NCI-H446 treated with DMSO at 0.1 percent for 48 hours (cell line): ENCODE results near the gene B3GALNT1.
"Not testable (repeated sequence)": the region's sequence is repeated elsewhere in the genome, so short reads cannot be mapped to it uniquely, and the experiment has no call there.

Experiments
- DNase-seq: peaks from one replicate; lab custom pipeline; 2025; lab: John Stamatoyannopoulos, UW

Gene B3GALNT1

DNA sequence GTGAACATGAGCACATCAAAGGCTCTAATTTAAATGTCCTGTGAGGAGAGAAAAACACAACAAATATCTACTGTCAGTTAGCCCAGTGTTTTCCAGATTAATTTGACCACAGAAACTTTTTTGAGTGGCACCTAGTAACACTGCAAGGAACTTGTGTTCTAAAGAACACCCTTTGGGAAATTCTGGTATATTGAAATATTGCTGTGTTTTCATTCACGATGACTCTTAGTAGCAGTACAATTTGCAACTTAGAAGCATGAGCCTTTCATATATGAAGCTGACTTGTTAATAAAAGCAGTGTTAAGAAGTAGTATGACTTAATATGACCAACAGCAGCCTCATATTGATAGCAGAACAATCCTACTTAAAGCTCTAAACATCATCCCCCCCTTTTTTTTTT, 32.0 kb downstream of the B3GALNT1 start:
- no peak for DNase-seq

DNA sequence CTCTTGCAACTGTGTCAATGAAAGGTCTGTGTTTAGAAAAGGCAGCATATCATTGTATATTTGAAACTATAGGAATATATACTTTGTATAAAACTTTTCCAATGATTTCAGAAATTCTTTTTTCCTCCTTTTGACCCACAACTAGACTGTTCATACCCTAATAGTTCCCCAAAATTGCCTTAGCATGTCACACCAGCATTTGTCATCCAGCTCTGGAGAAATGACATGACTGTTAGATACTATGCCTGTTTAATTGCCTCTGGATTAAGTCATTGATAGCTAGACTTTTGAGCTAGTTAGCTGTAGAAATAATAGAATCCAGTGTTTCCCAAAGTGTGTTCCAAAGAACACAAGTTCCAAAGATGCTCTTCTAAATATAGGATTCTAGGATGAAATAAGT, 32.4 kb downstream of the B3GALNT1 start:
- no peak for DNase-seq

DNA sequence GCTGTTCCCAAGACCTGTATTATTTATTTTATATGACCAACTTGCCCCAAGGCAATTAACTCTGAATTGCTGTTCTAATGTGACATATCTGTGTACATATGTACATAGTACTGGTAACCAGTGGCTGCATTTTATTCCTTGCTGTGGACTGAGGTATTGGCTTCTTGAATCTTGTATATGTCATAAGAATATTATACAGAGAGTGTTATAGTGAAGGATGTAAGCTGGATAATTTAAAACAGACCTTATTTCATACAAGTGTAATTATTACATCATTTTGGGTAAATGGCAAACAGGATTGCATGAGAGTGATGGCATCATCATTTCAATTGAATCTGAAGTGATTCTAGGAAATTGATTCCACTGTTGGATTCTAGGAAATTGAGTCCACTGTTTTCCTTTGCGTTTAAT, 32.9 kb downstream of the B3GALNT1 start:
- no peak for DNase-seq

DNA sequence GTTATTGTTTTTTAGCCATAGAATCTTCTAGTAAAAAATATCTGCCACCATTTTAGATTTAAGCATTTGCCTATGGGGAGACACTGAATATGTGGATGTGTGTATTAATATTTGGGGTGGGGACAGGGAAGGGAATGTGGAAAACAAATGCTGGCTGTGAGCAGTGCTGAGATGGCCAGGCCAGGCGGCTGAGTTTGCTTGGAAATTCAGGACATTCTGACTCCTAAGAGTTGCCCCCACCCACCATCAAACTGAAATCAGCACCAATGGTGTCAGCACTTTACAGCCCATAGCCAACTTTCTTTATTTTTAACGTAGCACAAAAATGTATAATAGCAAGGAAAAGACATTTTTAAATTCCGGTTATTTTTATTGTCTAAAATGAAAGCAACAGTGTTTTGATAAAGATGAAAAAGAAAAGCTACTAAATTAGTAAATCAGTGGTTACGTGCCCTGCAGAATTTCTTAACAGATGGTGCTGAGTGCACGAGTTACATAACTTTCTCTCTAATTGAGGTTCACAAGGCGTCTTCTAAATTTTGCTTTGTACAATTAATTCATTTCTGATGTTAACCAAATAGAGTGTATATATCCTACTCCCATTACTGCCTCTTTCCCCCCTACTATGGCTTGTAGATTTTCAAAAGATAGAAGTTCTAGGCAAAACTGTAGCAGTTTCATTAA, 34.0 kb downstream of the B3GALNT1 start:
- DNase-seq = peak; percentile 13

DNA sequence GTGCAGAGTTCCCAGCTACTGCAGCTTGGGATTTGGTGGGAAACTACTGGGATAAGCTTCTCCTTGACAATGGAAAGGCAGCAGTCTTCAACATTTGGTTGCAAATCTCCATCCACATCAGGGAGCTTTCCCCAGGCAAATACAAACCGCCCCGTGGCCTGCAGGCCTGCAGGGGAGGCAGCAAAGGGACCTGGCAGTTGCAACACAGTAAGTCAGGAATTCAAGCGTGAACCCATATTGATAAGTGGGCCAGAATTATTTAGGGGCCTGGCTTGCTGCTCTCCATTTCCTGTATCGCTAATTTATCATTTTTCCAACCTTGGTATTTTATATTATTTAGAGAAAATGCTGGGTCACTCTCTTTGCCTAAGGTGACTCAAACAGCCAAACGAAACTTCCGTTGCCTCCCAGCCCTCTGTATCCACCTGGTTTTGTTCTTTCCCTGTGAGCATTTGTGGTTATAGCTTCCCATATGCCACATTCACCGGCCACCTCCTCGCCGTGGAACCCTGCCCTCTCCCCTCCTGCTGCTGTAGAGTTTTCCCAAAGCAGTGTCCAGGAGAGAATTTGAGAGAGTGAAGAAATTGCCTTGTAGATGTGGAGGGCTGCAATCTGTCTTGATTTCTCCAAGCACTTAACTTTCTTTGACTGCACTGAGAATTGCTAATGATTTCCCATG, 34.8 kb downstream of the B3GALNT1 start:
- peak; percentile 59 for DNase-seq

DNA sequence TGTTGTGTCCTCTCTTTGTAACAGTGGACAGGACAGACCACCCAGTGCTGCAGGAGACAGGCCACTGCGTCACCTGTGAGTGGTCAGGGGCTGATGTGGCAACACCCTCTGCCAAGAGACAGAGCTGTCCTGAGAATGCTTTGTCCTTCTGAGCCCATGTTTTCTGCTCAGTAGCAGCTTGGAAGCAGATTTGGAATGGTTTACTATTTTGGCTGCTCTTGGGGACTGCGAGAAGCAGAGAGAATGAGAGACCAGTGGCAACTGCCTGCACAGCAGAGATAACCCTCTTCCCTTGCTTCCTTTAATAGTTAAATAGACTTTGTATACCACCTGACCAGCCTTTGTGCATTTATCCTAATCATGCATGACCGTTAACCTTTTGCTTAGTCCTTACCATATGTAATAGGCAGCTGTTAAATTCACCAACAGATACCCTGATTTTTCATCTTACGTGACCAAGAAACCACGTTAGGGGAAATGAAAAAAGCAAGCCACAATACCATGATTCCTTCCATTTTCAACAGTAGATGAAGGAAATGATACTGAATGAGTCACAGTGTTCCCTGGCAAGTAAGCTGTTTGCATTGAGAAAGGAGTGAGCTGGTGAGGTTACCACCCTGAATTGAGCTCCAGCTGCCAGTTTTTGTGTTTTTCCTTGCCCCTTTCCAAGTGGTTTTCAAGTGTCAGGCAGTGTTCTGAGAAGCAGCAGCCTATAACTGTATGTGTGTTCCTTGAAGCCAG, 35.5 kb downstream of the B3GALNT1 start:
- peak; percentile 81 for DNase-seq

DNA sequence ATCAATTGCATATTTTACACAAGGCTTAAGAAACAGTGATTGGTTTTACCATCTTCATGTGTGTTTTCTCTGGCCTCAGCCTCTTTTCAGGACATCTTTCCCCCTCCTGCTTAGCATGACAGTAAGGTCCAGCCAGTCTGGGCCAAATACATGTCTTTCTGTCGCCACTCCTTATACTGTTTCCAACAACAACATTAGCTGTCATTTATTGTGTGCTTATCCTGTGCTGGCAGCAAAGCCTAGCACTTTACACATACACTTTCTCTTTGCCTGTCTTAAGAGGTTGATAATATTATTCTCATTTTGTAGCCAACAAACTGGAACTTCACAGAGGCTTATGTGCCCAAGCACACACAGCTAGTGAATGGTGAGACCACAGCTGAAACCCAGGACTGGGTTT, 37.8 kb downstream of the B3GALNT1 start:
- no peak for DNase-seq

DNA sequence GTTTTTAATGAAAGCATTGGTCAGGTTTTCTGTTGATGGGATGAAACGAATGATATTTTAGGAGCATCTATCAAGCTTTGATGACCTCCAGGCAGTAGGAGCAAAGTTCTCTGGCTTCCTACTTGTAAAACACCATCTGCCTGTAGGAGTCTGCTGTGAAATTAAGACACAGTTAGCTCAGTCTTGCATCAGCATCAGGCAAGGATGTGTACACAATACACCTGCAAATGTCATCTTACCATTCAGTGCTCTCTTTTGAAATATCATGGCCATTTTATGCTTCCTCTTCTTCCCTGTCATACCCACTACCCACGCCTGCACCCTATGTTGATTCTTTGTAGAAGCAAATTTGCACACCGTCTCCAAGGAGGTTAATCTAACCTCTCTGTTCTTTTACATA, 38.2 kb downstream of the B3GALNT1 start:
- no peak for DNase-seq

DNA sequence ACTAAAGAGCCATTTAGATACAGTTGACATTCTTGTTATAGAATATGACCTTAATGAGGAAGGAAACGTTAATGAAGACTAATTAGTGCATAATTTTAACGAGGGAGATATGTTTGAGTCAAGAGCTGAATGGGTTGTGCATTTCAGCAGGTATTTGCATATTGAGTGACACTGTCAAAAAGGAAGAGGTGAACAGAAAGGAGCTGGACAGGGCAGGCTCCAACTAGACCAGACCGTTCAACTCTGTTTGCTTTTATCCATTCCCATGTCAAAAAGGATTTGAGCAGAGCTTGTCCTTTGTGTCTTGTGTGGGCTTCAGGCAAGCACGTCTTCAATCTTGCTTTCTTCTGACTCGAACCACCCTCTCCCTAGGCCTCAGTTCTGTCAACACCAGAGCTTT, 40.7 kb downstream of the B3GALNT1 start:
- no peak for DNase-seq

DNA sequence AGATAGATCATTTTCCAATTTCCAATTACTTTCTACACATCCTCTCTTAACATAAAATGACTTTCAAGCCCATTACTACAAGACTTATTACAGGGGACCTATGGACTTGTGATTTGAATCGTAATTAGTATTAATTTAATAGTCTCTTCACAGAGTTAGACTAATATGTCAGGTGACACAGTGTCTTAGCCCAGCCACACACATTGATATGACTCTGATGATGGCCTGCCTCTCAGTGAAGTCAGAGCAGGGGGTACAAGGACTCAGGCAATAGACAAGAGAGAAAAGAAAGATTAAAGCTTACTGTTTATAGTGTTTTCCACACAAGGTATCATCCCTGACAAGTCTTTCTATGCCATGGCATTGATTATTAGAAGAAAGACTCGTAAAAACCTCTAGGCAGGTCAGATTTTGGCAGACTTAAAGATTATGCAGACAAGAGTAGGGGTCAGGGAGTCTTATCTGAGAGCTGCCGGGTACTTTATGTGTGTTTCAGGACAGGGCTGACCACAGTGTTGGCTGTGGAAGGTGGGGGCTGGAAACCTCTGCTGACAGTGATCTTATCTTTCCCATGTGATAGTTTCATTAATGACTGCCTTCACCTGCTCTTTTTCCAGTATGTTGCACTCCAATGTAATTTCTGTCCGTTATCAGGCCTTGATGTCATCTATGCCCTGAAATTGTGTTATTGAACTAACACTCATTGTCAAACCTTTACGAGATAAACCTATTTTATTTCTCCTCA, 50.1 kb downstream of the B3GALNT1 start:
- no peak for DNase-seq

DNA sequence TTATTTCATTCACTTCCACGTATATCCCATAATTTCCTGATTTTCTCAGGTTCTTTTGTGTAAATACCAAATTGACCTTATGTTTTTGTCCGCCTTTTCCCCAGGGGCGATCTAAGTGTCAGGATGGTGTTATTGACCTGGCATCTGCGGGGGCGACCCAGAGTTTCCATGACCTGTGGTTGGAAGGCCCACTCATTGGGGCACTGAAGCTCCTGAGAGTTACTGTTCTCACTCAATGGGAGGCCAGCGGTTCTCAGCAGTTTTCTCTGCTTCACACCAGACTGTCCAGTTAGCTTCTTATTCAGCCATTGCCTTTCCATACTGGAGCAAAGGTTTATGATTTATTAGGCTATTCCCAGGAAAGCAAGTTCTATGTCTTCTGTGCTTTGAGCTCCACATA, 53.3 kb downstream of the B3GALNT1 start:
- DNase-seq = no peak

DNA sequence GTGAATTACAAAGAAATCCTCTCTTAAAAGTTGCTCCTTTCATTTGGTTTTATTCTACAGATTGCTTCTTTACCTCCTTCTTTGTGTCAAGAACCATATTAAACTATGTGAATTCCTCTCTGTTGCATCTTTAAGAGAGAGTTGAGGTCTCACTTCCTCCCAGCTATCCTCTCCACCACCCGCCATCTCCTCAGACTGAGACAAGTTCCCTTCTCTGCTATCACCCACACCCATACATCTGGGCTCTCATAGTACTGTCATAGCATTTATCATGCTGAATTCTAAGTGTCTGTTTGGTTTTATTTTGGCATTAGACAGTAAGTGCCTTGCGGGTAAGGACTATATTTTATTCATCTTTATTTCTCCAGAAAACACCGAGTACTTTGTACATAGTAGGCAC, 54.2 kb downstream of the B3GALNT1 start:
- DNase-seq = no peak

DNA sequence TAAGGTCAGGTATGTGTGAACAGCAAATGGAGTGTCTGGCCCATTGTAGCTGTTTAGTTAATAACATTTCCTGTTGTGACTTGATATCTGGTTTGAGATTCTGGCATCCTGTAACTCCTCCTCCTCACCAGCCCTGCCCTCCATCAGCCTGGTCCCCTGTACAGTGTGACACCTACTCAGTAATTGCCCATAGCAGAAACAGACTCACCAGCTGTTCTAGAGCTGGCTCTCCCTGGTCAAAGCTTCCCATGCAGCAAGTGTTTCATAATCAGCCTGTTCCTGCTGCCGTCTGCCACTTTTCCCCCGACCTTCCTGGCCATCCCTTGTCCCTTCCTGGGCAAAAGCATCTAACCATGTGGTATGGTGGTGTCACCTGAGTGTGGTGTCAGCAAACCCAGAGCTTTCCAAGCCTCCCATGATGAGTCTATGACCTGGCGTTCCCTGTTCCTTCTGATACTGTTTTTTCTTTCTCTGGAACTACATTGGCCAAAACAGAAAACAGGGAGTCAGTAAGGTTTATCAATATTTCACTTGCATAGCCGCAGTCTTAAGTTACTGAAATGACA, 55.4 kb downstream of the B3GALNT1 start:
- no peak for DNase-seq

DNA sequence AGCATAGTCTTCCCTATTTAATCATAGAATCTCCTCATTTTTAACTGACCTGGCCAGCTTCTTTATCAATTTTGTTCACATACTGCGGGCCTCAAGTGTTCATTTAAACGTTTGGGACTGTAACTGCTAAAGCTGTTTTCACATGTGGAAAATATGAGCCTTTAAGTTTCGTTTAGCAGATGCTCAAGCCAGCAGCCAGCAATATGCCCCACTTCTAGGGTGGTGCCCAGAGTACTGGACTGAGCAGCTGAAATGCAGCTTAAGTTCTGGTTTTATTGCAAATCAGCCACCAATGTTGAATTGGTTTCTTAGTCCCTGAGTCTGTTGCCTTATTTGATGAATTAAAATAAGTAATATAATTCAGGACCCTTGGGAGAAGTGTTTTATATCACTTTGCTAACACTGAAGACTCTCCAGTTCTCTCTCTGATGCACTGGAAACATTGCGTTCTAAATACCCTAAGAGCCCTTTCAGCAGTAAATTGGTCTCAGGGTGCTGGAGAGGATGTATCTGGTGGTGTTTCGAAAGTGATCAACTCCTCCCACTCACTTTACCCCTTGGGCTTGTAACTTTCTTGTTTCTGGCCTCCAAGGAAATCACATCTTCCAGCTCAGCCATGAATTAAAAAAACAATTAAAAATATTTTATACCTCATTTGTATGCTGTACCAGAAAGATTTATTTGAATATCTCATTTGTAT, 61.7 kb downstream of the B3GALNT1 start:
- no peak for DNase-seq

DNA sequence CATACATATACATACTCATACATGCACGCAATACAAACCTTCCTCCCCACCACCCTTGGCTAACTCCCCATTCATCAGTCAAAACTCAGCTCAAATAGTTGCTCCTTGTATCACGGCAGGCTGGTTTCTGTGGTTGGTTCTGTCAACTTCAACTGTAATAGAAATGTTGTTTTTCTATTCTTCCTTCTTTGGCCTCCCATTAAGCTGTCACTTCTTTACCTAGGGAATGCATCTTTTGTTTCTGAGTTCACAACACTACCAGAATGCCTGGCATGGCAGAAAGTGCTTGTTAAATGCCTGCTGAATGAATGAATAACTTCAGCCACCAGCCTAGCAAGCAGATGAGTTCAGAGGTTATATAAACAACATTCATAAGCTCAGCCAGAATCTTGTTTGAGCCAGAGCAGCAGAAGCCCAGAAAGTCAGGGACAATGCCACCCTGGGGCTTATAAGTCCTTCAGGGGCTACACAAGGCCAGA, 63.1 kb downstream of the B3GALNT1 start:
- DNase-seq = no peak

DNA sequence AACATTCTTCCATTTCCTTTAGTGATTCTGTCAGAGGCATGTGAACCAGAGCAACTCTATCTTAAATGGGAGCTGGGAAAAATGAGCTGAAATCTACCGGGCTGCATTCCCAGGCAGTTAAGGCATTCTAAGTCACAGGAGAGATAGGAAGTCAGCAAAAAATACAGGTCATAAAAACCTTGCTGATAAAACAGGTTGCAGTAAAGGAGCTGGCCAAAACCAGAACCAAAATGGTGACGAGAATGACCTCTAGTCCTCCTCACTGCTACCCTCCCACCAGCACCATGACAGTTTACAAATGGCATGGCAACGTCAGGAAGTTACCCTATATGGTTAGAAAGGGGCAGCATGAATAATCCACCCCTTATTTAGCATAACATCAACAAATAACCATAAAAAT, 66.4 kb downstream of the B3GALNT1 start:
- DNase-seq = no peak

DNA sequence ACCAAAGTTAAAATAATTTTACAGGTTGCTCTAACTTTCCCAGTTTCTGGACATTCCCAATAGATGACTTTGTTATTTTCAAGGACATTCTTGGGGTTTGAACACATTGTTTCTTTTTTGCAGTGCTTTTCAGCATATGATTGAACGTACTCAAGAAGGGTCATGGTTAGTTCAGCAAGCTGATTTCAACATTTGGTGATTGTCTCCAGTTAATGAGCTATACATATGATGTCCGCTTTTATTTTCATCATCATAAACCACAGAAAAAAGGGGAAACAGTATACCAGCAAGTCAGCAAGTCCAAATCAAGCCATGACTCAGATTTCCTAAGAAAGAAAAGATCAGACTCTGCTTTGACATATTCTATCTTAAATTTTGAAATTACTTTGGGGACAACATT, 69.4 kb downstream of the B3GALNT1 start:
- no peak for DNase-seq

DNA sequence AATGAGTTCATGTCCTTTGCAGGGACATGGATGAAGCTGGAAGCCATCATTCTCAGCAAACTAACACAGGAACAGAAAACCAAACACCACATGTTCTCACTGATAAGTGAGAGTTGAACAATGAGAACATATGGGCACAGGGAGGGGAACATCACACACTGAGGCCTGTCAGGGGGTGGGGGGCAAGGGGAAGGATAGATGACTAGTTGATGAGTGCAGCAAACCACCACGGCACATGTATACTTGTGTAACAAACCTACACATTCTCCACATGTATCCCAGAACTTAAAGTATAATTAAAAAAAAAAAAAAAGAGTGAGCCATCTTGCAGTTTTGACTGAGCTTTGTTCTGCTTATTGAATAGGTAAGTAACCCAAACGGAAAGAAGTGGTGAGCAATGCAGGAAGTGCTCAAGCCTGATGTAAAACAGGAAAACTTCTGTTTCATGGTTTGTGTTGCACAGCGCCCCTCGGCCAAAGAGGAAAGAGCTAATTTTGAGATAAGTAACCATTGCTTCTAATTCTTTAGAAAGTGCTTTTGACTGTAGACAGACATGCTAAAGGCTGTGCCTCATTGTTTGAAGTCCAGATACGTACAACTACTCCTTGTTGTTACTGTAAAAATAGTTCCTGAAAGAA, 70.1 kb downstream of the B3GALNT1 start:
- not testable (repeated sequence) for DNase-seq
